ENCODE data around the gene PRKCB. TPM values are rescaled to one million over a fixed set of nuclear protein-coding genes. Genes with fewer than 3 reads are reported as not detected.

The PRKCB gene
- total and polyA plus RNA-seq, 4 donors = 1.6 to 9.4 (median 4.0) TPM

DNA sequence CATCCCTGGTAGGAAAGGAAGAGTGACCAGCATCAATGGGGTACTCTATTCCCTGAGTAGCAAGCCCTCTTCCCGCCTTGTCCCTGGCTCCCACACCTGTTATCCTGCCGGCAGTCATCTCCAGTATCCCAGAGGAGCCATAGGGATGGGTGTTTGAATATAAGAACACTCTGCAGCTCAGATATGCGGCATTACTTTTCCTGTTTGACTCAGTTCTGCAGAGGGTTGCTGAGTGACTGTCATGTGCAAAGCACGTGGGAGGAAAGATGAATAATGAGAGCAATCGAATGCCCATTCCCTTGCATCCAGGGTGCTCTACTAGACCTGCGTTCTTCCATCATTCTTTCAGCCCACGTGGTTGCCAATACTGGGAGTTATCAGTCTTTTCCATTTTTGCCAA, 115.1 kb downstream of the PRKCB start:
- no peak overlapping the region for H3K4me3 ChIP-seq (ENCODE audit: low read depth in 1 of 3, low read length in 3 of 3)
- no peak overlapping the region for H3K27ac ChIP-seq (ENCODE audit: low read depth in 1 of 2, low read length in 2 of 2)
- 54% methylated on average over 7 of the region's 7 CpGs for WGBS
- H3K4me1 ChIP-seq (ENCODE audit: control insufficient read depth in 4 of 4, insufficient read depth in 4 of 4, low read length in 3 of 4) = no peaks in the 10 kb centered on the region
- no peak overlapping the region for H3K9ac ChIP-seq (ENCODE audit: low read depth in 1 of 2, low read length in 2 of 2)
- H3K27me3 ChIP-seq (ENCODE audit: control insufficient read depth in 4 of 4, insufficient read depth in 4 of 4, low read length in 3 of 4) = peaks cover 0 to 6% (median 0%) of the 10 kb centered on the region in 4 donors
- H3K36me3 ChIP-seq (ENCODE audit: control insufficient read depth in 4 of 4, insufficient read depth in 3 of 4, low read depth in 1 of 4, low read length in 3 of 4) = no peaks in the 10 kb centered on the region
- DNase-seq (ENCODE audit: low spot score) = no peak
- H3K9me3 ChIP-seq (ENCODE audit: control insufficient read depth in 4 of 4, low read length in 3 of 4) = no peaks in the 10 kb centered on the region
- TF ChIP-seq HNF4G (IDR thresholded peaks at IDR 0.05) (no peak), GABPA (IDR thresholded peaks at IDR 0.05 in 1 of 2, conservative IDR thresholded peaks at IDR 0.05 in 1 of 2) (no peak), RAD21 (IDR thresholded peaks at IDR 0.05) (no peak), NR2F2 (IDR thresholded peaks at IDR 0.05) (no peak), SP1 (IDR thresholded peaks at IDR 0.05) (no peak), FOXA2 (IDR thresholded peaks at IDR 0.05) (no peak), HNF4A (conservative IDR thresholded peaks at IDR 0.05) (no peak), TAF1 (conservative IDR thresholded peaks at IDR 0.05) (no peak), FOXA1 (IDR thresholded peaks at IDR 0.05) (no peak), EGR1 (IDR thresholded peaks at IDR 0.05; ENCODE audit: low read depth in 2 of 2) (no peak), JUND (IDR thresholded peaks at IDR 0.05) (no peak), RXRA (IDR thresholded peaks at IDR 0.05) (no peak), YY1 (IDR thresholded peaks at IDR 0.05) (no peak)
- TF ChIP-seq, protein P1, sequence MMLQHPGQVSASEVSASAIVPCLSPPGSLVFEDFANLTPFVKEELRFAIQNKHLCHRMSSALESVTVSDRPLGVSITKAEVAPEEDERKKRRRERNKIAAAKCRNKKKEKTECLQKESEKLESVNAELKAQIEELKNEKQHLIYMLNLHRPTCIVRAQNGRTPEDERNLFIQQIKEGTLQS (IDR thresholded peaks at IDR 0.05) = no peak
- TF ChIP-seq, protein P2, sequence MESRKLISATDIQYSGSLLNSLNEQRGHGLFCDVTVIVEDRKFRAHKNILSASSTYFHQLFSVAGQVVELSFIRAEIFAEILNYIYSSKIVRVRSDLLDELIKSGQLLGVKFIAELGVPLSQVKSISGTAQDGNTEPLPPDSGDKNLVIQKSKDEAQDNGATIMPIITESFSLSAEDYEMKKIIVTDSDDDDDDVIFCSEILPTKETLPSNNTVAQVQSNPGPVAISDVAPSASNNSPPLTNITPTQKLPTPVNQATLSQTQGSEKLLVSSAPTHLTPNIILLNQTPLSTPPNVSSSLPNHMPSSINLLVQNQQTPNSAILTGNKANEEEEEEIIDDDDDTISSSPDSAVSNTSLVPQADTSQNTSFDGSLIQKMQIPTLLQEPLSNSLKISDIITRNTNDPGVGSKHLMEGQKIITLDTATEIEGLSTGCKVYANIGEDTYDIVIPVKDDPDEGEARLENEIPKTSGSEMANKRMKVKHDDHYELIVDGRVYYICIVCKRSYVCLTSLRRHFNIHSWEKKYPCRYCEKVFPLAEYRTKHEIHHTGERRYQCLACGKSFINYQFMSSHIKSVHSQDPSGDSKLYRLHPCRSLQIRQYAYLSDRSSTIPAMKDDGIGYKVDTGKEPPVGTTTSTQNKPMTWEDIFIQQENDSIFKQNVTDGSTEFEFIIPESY (IDR thresholded peaks at IDR 0.05) = no peak
- TF ChIP-seq, protein P3, sequence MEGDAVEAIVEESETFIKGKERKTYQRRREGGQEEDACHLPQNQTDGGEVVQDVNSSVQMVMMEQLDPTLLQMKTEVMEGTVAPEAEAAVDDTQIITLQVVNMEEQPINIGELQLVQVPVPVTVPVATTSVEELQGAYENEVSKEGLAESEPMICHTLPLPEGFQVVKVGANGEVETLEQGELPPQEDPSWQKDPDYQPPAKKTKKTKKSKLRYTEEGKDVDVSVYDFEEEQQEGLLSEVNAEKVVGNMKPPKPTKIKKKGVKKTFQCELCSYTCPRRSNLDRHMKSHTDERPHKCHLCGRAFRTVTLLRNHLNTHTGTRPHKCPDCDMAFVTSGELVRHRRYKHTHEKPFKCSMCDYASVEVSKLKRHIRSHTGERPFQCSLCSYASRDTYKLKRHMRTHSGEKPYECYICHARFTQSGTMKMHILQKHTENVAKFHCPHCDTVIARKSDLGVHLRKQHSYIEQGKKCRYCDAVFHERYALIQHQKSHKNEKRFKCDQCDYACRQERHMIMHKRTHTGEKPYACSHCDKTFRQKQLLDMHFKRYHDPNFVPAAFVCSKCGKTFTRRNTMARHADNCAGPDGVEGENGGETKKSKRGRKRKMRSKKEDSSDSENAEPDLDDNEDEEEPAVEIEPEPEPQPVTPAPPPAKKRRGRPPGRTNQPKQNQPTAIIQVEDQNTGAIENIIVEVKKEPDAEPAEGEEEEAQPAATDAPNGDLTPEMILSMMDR (IDR thresholded peaks at IDR 0.05; ENCODE audit: low read depth, low read length, missing input control) = no peak
- TF ChIP-seq, protein P4, sequence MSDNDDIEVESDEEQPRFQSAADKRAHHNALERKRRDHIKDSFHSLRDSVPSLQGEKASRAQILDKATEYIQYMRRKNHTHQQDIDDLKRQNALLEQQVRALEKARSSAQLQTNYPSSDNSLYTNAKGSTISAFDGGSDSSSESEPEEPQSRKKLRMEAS (IDR thresholded peaks at IDR 0.05) = no peak
- TF ChIP-seq, protein P5, sequence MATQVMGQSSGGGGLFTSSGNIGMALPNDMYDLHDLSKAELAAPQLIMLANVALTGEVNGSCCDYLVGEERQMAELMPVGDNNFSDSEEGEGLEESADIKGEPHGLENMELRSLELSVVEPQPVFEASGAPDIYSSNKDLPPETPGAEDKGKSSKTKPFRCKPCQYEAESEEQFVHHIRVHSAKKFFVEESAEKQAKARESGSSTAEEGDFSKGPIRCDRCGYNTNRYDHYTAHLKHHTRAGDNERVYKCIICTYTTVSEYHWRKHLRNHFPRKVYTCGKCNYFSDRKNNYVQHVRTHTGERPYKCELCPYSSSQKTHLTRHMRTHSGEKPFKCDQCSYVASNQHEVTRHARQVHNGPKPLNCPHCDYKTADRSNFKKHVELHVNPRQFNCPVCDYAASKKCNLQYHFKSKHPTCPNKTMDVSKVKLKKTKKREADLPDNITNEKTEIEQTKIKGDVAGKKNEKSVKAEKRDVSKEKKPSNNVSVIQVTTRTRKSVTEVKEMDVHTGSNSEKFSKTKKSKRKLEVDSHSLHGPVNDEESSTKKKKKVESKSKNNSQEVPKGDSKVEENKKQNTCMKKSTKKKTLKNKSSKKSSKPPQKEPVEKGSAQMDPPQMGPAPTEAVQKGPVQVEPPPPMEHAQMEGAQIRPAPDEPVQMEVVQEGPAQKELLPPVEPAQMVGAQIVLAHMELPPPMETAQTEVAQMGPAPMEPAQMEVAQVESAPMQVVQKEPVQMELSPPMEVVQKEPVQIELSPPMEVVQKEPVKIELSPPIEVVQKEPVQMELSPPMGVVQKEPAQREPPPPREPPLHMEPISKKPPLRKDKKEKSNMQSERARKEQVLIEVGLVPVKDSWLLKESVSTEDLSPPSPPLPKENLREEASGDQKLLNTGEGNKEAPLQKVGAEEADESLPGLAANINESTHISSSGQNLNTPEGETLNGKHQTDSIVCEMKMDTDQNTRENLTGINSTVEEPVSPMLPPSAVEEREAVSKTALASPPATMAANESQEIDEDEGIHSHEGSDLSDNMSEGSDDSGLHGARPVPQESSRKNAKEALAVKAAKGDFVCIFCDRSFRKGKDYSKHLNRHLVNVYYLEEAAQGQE (IDR thresholded peaks at IDR 0.05) = no peak
